ENCODE data around the gene POGZ. TPM values are rescaled to one million over a fixed set of nuclear protein-coding genes. Genes with fewer than 3 reads are reported as not detected.

The POGZ gene
- total RNA-seq (100 to 1,000 TPM in 4 of 5 experiments, 10 to 100 TPM in 1; 83.7 to 143 (median 112) TPM), polyA plus RNA-seq (10 to 100 TPM in 1 of 2 donors, 1 to 10 TPM in 1; 7.4 to 14.1 TPM), total RNA-seq (93.0 reads per million, percentile 83 among the genes with 10 or more reads in this experiment)

GRCh38 chr1:151459331-151460046 is at the start of gene POGZ:
TSS of gene POGZ (minus strand) at chr1:151459494. CDS start at chr1:151442204, 17,290 bp downstream.
- Histone ChIP-seq H3K27me3 (ENCODE audit: control insufficient read depth in 2 of 2, insufficient read depth in 2 of 2, low read length in 2 of 2) (no peaks in the 10 kb centered on the region), H3K9me3 (ENCODE audit: control insufficient read depth in 2 of 3, low read length in 3 of 3) (no peaks in the 10 kb centered on the region), H3K36me3 (ENCODE audit: control insufficient read depth in 2 of 3, insufficient read depth in 3 of 3, low read length in 3 of 3) (peaks cover 0 to 4% (median 0%) of the 10 kb centered on the region in 3 experiments), H3K27ac (ENCODE audit: low read depth, low read length) (peak within 1 kb of the TSS; percentile 81), H3K4me3 (ENCODE audit: low read length) (peak within 1 kb of the TSS; percentile 73), H3K4me1 (ENCODE audit: control insufficient read depth in 2 of 2, insufficient read depth in 2 of 2, low read length in 2 of 2) (peaks cover 8 to 12% of the 10 kb centered on the region in 2 donors)
- DNase-seq (peak; percentile 80 to 94 (median 93)), ATAC-seq (peak; percentile 87)
- Mint-ChIP-seq H3K36me3 (peaks cover 0 to 9% (median 0%) of the 10 kb centered on the region in 5 donors), H3K4me1 (peaks cover 15 to 43% (median 34%) of the 10 kb centered on the region in 7 donors), H3K27ac (peak within 1 kb of the TSS; percentile 91 to 97 (median 96)), H3K9me3 (peaks cover 0 to 11% (median 0%) of the 10 kb centered on the region in 11 donors), H3K27me3 (peaks cover 15 to 25% (median 18%) of the 10 kb centered on the region in 5 donors), H3K4me3 (peak within 1 kb of the TSS; percentile 87 to 100 (median 91))
- intact Hi-C loops (cut with micrococcal nuclease) = loop anchor here (1.0 to 5.0 kb wide), 14 partner anchors 14 to 448 kb away; partner anchors contain the start of genes C2CD4D (in 2 of the 2), RFX5 (in 2 of the 2), SNX27 (in 2 of the 2) and CGN (in 1 of the 2)
- ChIA-PET CTCF (no interaction called here), POLR2A (interaction anchor here (0.6 to 3.6 kb wide), 9 partner anchors 14 to 304 kb away, joined by 3 to 39 read pairs (median 3); partner anchors contain the start of genes CGN and MRPL9)

- CTCF ChIA-PET = no interaction called here
- H3K9me3 Mint-ChIP-seq = peaks cover 0 to 1% (median 0%) of the 10 kb centered on the region in 11 donors
- DNase-seq (no peak), ATAC-seq (no peak)
- no peak overlapping the region for H3K27ac ChIP-seq (ENCODE audit: low read depth, low read length)
- H3K36me3 ChIP-seq (ENCODE audit: control insufficient read depth in 2 of 3, insufficient read depth in 3 of 3, low read length in 3 of 3) = no peaks in the 10 kb centered on the region
- intact Hi-C loops (cut with micrococcal nuclease) = no loop called here
- POLR2A ChIA-PET = no interaction called here
- peaks cover 13 to 18% of the 10 kb centered on the region in 2 donors for H3K4me1 ChIP-seq (ENCODE audit: control insufficient read depth in 2 of 2, insufficient read depth in 2 of 2, low read length in 2 of 2)
- peak overlapping the region in 2 of 10 donors; percentile 7 to 36 for H3K4me3 Mint-ChIP-seq
- peaks cover 12 to 32% (median 25%) of the 10 kb centered on the region in 7 donors for H3K4me1 Mint-ChIP-seq
- no peaks in the 10 kb centered on the region for H3K36me3 Mint-ChIP-seq
- no peak overlapping the region for H3K27ac Mint-ChIP-seq
- H3K9me3 ChIP-seq (ENCODE audit: control insufficient read depth in 2 of 3, low read length in 3 of 3) = no peaks in the 10 kb centered on the region
- H3K27me3 Mint-ChIP-seq = peaks cover 0 to 39% (median 0%) of the 10 kb centered on the region in 5 donors
- H3K27me3 ChIP-seq (ENCODE audit: control insufficient read depth in 2 of 2, insufficient read depth in 2 of 2, low read length in 2 of 2) = no peaks in the 10 kb centered on the region
- no peak overlapping the region for H3K4me3 ChIP-seq (ENCODE audit: low read length)
Measured at GRCh38 chr1:151508833-151509232, 49.5 kb upstream of the POGZ start.

GRCh38 chr1:151504759-151505158 is 45.5 kb upstream of the POGZ start:
- intact Hi-C loops (cut with micrococcal nuclease) = no loop called here
- DNase-seq = no peak
- Mint-ChIP-seq H3K27me3 (peaks cover 0 to 15% (median 0%) of the 10 kb centered on the region in 5 donors), H3K36me3 (no peaks in the 10 kb centered on the region), H3K27ac (no peak overlapping the region), H3K4me3 (no peak overlapping the region), H3K4me1 (peaks cover 0 to 4% (median 0%) of the 10 kb centered on the region in 7 donors), H3K9me3 (no peaks in the 10 kb centered on the region)
- ChIA-PET POLR2A (no interaction called here), CTCF (no interaction called here)
- Histone ChIP-seq H3K36me3 (ENCODE audit: control insufficient read depth in 2 of 3, insufficient read depth in 3 of 3, low read length in 3 of 3) (no peaks in the 10 kb centered on the region), H3K27me3 (ENCODE audit: control insufficient read depth in 2 of 2, insufficient read depth in 2 of 2, low read length in 2 of 2) (no peaks in the 10 kb centered on the region), H3K4me3 (ENCODE audit: low read length) (no peak overlapping the region), H3K4me1 (ENCODE audit: control insufficient read depth in 2 of 2, insufficient read depth in 2 of 2, low read length in 2 of 2) (no peaks in the 10 kb centered on the region), H3K9me3 (ENCODE audit: control insufficient read depth in 2 of 3, low read length in 3 of 3) (no peaks in the 10 kb centered on the region), H3K27ac (ENCODE audit: low read depth, low read length) (no peak overlapping the region)
- ATAC-seq = no peak

GRCh38 chr1:151504252-151504651 is 45.0 kb upstream of the POGZ start:
- no peak overlapping the region for H3K27ac ChIP-seq (ENCODE audit: low read depth, low read length)
- H3K4me3 ChIP-seq (ENCODE audit: low read length) = no peak overlapping the region
- no peaks in the 10 kb centered on the region for H3K4me1 ChIP-seq (ENCODE audit: control insufficient read depth in 2 of 2, insufficient read depth in 2 of 2, low read length in 2 of 2)
- DNase-seq = no peak
- no peaks in the 10 kb centered on the region for H3K9me3 ChIP-seq (ENCODE audit: control insufficient read depth in 2 of 3, low read length in 3 of 3)
- CTCF ChIA-PET = no interaction called here
- no peaks in the 10 kb centered on the region for H3K36me3 ChIP-seq (ENCODE audit: control insufficient read depth in 2 of 3, insufficient read depth in 3 of 3, low read length in 3 of 3)
- Mint-ChIP-seq H3K9me3 (no peaks in the 10 kb centered on the region), H3K4me3 (no peak overlapping the region), H3K4me1 (peaks cover 0 to 4% (median 0%) of the 10 kb centered on the region in 7 donors), H3K27me3 (peaks cover 0 to 15% (median 0%) of the 10 kb centered on the region in 5 donors), H3K27ac (no peak overlapping the region), H3K36me3 (no peaks in the 10 kb centered on the region)
- no peak for ATAC-seq
- H3K27me3 ChIP-seq (ENCODE audit: control insufficient read depth in 2 of 2, insufficient read depth in 2 of 2, low read length in 2 of 2) = no peaks in the 10 kb centered on the region
- intact Hi-C loops (cut with micrococcal nuclease) = no loop called here
- POLR2A ChIA-PET = no interaction called here

- DNase-seq = no peak
- no peak for ATAC-seq
- Mint-ChIP-seq H3K36me3 (no peaks in the 10 kb centered on the region), H3K4me1 (peaks cover 0 to 4% (median 0%) of the 10 kb centered on the region in 7 donors), H3K4me3 (no peak overlapping the region), H3K27ac (peak overlapping the region in 2 of 9 donors; percentile 24 to 57), H3K9me3 (no peaks in the 10 kb centered on the region), H3K27me3 (peaks cover 0 to 12% (median 0%) of the 10 kb centered on the region in 5 donors)
- CTCF ChIA-PET = no interaction called here
- intact Hi-C loops (cut with micrococcal nuclease) = no loop called here
- Histone ChIP-seq H3K9me3 (ENCODE audit: control insufficient read depth in 2 of 3, low read length in 3 of 3) (no peaks in the 10 kb centered on the region), H3K4me1 (ENCODE audit: control insufficient read depth in 2 of 2, insufficient read depth in 2 of 2, low read length in 2 of 2) (no peaks in the 10 kb centered on the region), H3K4me3 (ENCODE audit: low read length) (no peak overlapping the region), H3K27ac (ENCODE audit: low read depth, low read length) (no peak overlapping the region), H3K36me3 (ENCODE audit: control insufficient read depth in 2 of 3, insufficient read depth in 3 of 3, low read length in 3 of 3) (no peaks in the 10 kb centered on the region), H3K27me3 (ENCODE audit: control insufficient read depth in 2 of 2, insufficient read depth in 2 of 2, low read length in 2 of 2) (no peaks in the 10 kb centered on the region)
- POLR2A ChIA-PET = no interaction called here
Measured at GRCh38 chr1:151502859-151503780, 43.8 kb upstream of the POGZ start.

- H3K27ac Mint-ChIP-seq = no peak overlapping the region
- H3K4me1 Mint-ChIP-seq = peaks cover 0 to 3% (median 0%) of the 10 kb centered on the region in 7 donors
- no peak overlapping the region for H3K4me3 Mint-ChIP-seq
- intact Hi-C loops (cut with micrococcal nuclease) = no loop called here
- Histone ChIP-seq H3K9me3 (ENCODE audit: control insufficient read depth in 2 of 3, low read length in 3 of 3) (no peaks in the 10 kb centered on the region), H3K27ac (ENCODE audit: low read depth, low read length) (no peak overlapping the region), H3K36me3 (ENCODE audit: control insufficient read depth in 2 of 3, insufficient read depth in 3 of 3, low read length in 3 of 3) (no peaks in the 10 kb centered on the region), H3K27me3 (ENCODE audit: control insufficient read depth in 2 of 2, insufficient read depth in 2 of 2, low read length in 2 of 2) (no peaks in the 10 kb centered on the region), H3K4me1 (ENCODE audit: control insufficient read depth in 2 of 2, insufficient read depth in 2 of 2, low read length in 2 of 2) (no peaks in the 10 kb centered on the region), H3K4me3 (ENCODE audit: low read length) (no peak overlapping the region)
- no peak for DNase-seq
- ChIA-PET POLR2A (no interaction called here), CTCF (no interaction called here)
- no peak for ATAC-seq
- no peaks in the 10 kb centered on the region for H3K36me3 Mint-ChIP-seq
- peaks cover 0 to 11% (median 0%) of the 10 kb centered on the region in 5 donors for H3K27me3 Mint-ChIP-seq
- no peaks in the 10 kb centered on the region for H3K9me3 Mint-ChIP-seq
Measured at GRCh38 chr1:151502035-151502700, 42.9 kb upstream of the POGZ start.

All from naive thymus-derived CD4-positive, alpha-beta T cell (primary cell).